HCT116 (cell line): ENCODE measurements around the gene ARHGAP12. TPM values are rescaled to one million over a fixed set of nuclear protein-coding genes. Genes with fewer than 3 reads are reported as not detected.

Experiments used
- ATAC-seq: fragments of 200-7000 bp; cut with Tn5 transposase; 2 replicates; pipeline ENCODE4 v1.9.1; 2020; ENCODE audit warnings: mild to moderate bottlenecking, moderate library complexity
- BruUV-seq: library from RNA; stranded (reverse); fragments of 400-500 nt; replicated peaks from 2 replicates; lab custom pipeline; 2021; lab: Mats Ljungman, UMichigan
- CTCF ChIA-PET: fragments of 300-600 bp; sonication (Branson Sonifier 250); formaldehyde crosslinking; loops from one replicate; lab custom pipeline; 2021; ENCODE audit warnings: antibody characterized with exemption; lab: Charles Lee
- POLR2A ChIA-PET: fragments of 300-600, 350-600 bp; sonication (Branson Sonifier 250); formaldehyde crosslinking; loops from one replicate; lab custom pipeline; 2021; ENCODE audit warnings: antibody characterized with exemption; lab: Charles Lee
- RAD21 ChIA-PET, 2 experiments: fragments of 300-600 bp; sonication (Branson Sonifier 250); formaldehyde crosslinking; loops; one replicate each; lab custom pipeline; 2023; ENCODE audit warnings: low total read pairs in 2 of 2; ENCODE audit not compliant: uncharacterized antibody in 2 of 2, unreplicated experiment in 2 of 2, low non-redundant PET in 1 of 2; lab: Charles Lee
- DNase-seq: peaks from one replicate; pipeline ENCODE4 v3.0.0-alpha.2; 2010; ENCODE audit warnings: low read depth, low spot score
- H2AFZ ChIP-seq: fragments of 200-600 bp; shearing (Covaris generic), sonication (generic); 2 replicates; pipeline ENCODE4 v1.6.1; 2017; ENCODE audit warnings: low read depth, mixed run types, mixed read lengths, antibody characterized with exemption, low read length; ENCODE audit not compliant: poor library complexity, severe bottlenecking
- H3K27ac ChIP-seq: 2 replicates; pipeline ENCODE4 v1.5.1; 2012; ENCODE audit warnings: low read depth, low read length
- H3K27me3 ChIP-seq: fragments of 200-600 bp; sonication (generic); 2 replicates; pipeline ENCODE4 v1.6.1; 2016; ENCODE audit warnings: mixed run types, low read length, mixed read lengths; ENCODE audit not compliant: insufficient read depth
- H3K36me3 ChIP-seq, 2 experiments: fragments of 200-500 bp in 1 of 2; fragments of 200-600 bp in 1 of 2; sonication (Bioruptor generic) in 1 of 2; sonication (generic) in 1 of 2; 2 replicates each; pipeline versions ENCODE4 v1.5.1 to v1.6.1; 2014 to 2016; ENCODE audit warnings: low read length in 2 of 2, inconsistent platforms in 1 of 2, mixed read lengths in 1 of 2, mixed run types in 1 of 2; ENCODE audit not compliant: insufficient read depth in 2 of 2, control insufficient read depth in 1 of 2
- H3K4me1 ChIP-seq, 2 experiments: fragments of 200-600 bp in 1 of 2; sonication (generic) in 1 of 2; 2 replicates each; pipeline versions ENCODE4 v1.5.1 to v1.6.1; 2012 to 2017; ENCODE audit warnings: low read length in 2 of 2, inconsistent platforms in 1 of 2, mild to moderate bottlenecking in 1 of 2, mixed read lengths in 1 of 2, mixed run types in 1 of 2, moderate library complexity in 1 of 2; ENCODE audit not compliant: insufficient read depth in 2 of 2, control insufficient read depth in 1 of 2
- H3K4me2 ChIP-seq: fragments of 200-600 bp; sonication (generic); 2 replicates; pipeline ENCODE4 v1.6.1; 2017; ENCODE audit warnings: mixed run types, low read length, mixed read lengths
- H3K4me3 ChIP-seq, 2 experiments: fragments of 200-600 bp in 1 of 2; sonication (generic) in 1 of 2; replicated peaks in 1 of 2; 2 replicates each; pipeline ENCODE4 v1.5.1; 2011 to 2016; ENCODE audit warnings: low read length in 2 of 2, control low read depth in 1 of 2, low read depth in 1 of 2, mild to moderate bottlenecking in 1 of 2, mixed read lengths in 1 of 2, mixed run types in 1 of 2
- H3K79me2 ChIP-seq: fragments of 200-600 bp; sonication (generic); 2 replicates; pipeline ENCODE4 v1.6.1; 2017; ENCODE audit warnings: mild to moderate bottlenecking, mixed run types, low read length, moderate library complexity, mixed read lengths; ENCODE audit not compliant: insufficient read depth
- H3K9ac ChIP-seq: fragments of 200-600 bp; sonication (generic); 2 replicates; pipeline ENCODE4 v1.6.1; 2016; ENCODE audit warnings: low read length, mixed read lengths
- H3K9me2 ChIP-seq: fragments of 200-600 bp; sonication (generic), shearing (Covaris generic); 2 replicates; pipeline ENCODE4 v1.6.1; 2017; ENCODE audit warnings: mixed run types, mild to moderate bottlenecking, moderate library complexity; ENCODE audit not compliant: insufficient read depth
- H3K9me3 ChIP-seq, 2 experiments: fragments of 200-500 bp in 1 of 2; fragments of 200-600 bp in 1 of 2; sonication (Bioruptor generic) in 1 of 2; sonication (generic) in 1 of 2; 2 replicates each; pipeline ENCODE4 v1.6.1; 2014 to 2017; ENCODE audit warnings: low read length in 2 of 2, mixed read lengths in 2 of 2, inconsistent platforms in 1 of 2, low read depth in 1 of 2, mild to moderate bottlenecking in 1 of 2, mixed run types in 1 of 2, moderate library complexity in 1 of 2; ENCODE audit not compliant: control insufficient read depth in 1 of 2, insufficient read depth in 1 of 2
- H4K20me1 ChIP-seq: fragments of 200-600 bp; sonication (generic), shearing (Covaris generic); 2 replicates; pipeline ENCODE4 v1.6.1; 2017; ENCODE audit warnings: mixed run types, mild to moderate bottlenecking, moderate library complexity; ENCODE audit not compliant: insufficient read depth
- CBX3 ChIP-seq: IDR thresholded peaks from 2 replicates; pipeline ENCODE4 v1.6.1; 2012; ENCODE audit warnings: low read depth
- CEBPB ChIP-seq: IDR thresholded peaks from 2 replicates; pipeline ENCODE4 v1.6.1; 2012; ENCODE audit warnings: low read depth
- EGR1 ChIP-seq: IDR thresholded peaks from 2 replicates; pipeline ENCODE4 v1.6.1; 2012; ENCODE audit warnings: low read depth
- ELF1 ChIP-seq: IDR thresholded peaks from 2 replicates; pipeline ENCODE4 v1.6.1; 2012; ENCODE audit warnings: low read depth, borderline replicate concordance
- EZH2 ChIP-seq: fragments of 200-600 bp; sonication (generic); IDR thresholded peaks from 2 replicates; pipeline ENCODE4 v1.6.1; 2017; ENCODE audit warnings: antibody characterized with exemption, mixed run types
- EZH2phosphoT487 ChIP-seq: fragments of 200-600 bp; IDR thresholded peaks from 2 replicates; pipeline ENCODE4 v1.6.1; 2018; ENCODE audit warnings: antibody characterized with exemption, borderline replicate concordance
- FOSL1 ChIP-seq: IDR thresholded peaks from 2 replicates; pipeline ENCODE4 v1.6.1; 2012; ENCODE audit warnings: low read depth
- JUND ChIP-seq: IDR thresholded peaks from 2 replicates; pipeline ENCODE4 v1.6.1; 2012
- POLR2AphosphoS5 ChIP-seq: IDR thresholded peaks from 2 replicates; pipeline ENCODE4 v1.6.1; 2011; ENCODE audit warnings: mild to moderate bottlenecking, low read depth, low read length, moderate library complexity
- RAD21 ChIP-seq: IDR thresholded peaks from 2 replicates; pipeline ENCODE4 v1.6.1; 2012; ENCODE audit warnings: low read depth, mild to moderate bottlenecking
- SIN3A ChIP-seq: IDR thresholded peaks from 2 replicates; pipeline ENCODE4 v1.6.1; 2012; ENCODE audit warnings: low read depth
- SP1 ChIP-seq: IDR thresholded peaks from 2 replicates; pipeline ENCODE4 v1.6.1; 2012; ENCODE audit warnings: low read depth
- ZFX ChIP-seq: fragments of 450-650 bp; IDR thresholded peaks from 2 replicates; pipeline ENCODE4 v1.6.1; 2017
- intact Hi-C: fragments of 100-400 bp; cut with micrococcal nuclease; formaldehyde crosslinking; loops from 2 replicates; pipeline ENCODE4 v1.10.0; 2022
- total RNA-seq: library from RNA; stranded (reverse); gene quantifications from one replicate; pipeline ENCODE4 v1.2.1, GENCODE V29; 2021; ENCODE audit not compliant: unreplicated experiment
- TF ChIP-seq, protein P1 (sequence below): IDR thresholded peaks from 2 replicates; pipeline ENCODE4 v1.6.1; 2012
- TF ChIP-seq, protein P2 (sequence below): IDR thresholded peaks from 2 replicates; pipeline ENCODE4 v1.6.1; 2011; ENCODE audit warnings: mild to moderate bottlenecking, low read length, moderate library complexity; ENCODE audit not compliant: insufficient replicate concordance; ENCODE audit errors: extremely low read depth

The ARHGAP12 gene
- total RNA-seq, 1 experiment from 2014 or later: 80.3 TPM

DNA sequence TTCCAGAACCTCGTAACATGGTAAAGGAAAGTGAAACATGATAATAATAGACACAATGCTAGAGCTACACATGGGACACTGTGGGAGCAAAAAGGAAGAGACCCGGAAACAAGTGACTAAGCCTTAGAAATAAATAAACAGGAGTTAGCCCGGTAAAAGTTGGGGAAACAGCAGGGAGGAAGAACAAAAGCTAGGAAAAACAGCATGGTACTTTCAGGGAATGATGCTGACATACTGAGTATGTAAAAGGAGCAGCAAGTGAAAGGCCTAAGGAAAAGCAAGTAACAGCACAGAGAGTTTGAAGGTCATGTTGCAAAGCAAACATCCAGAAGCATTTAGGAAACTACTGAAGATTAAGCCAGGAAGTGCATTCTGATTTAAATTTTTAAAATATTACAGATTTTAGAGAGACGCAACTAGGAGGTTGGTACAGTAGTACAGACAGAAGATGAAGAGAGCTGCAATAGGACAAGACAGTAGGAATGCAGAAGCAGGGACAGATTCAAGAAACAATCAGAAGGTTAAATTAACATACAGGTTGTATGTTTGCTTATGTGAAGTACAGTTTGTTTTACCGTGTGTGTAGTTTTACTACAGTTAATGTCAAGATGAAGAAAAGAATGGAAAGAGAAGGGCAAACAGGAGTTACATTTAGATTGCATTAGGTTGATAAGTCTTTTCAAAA lies 63.7 kb downstream of the ARHGAP12 start:
- H3K4me1 ChIP-seq: peaks cover 65 to 83% of the 10 kb centered on the region in 2 experiments
- ATAC-seq (peak; percentile 15; the same call in 1 of the 2 replicates), DNase-seq (no peak)
- no peak for TF ChIP-seq EZH2phosphoT487
- TF ChIP-seq CEBPB: no peak
- 0 out of 2 replicates have a peak, but pooled peaks have one; percentile 6 for TF ChIP-seq ELF1
- peak; percentile 24; the same call in 1 of the 2 replicates for TF ChIP-seq FOSL1
- TF ChIP-seq SP1: peak; percentile 37; the same call in 1 of the 2 replicates
- peak; percentile 33; the same call in 1 of the 2 replicates for TF ChIP-seq SIN3A
- peak; percentile 19; the same call in 1 of the 2 replicates for TF ChIP-seq JUND
- no peak for TF ChIP-seq POLR2AphosphoS5
- H2AFZ ChIP-seq: no peak overlapping the region
- no peaks in the 10 kb centered on the region for H3K9me2 ChIP-seq
- POLR2A ChIA-PET: interaction anchor here (1.4 kb wide), 1 partner anchor 71 kb away, joined by 4 read pairs; no protein-coding TSS in a partner anchor
- H3K9ac ChIP-seq: peak overlapping the region; percentile 22
- peak overlapping the region; percentile 63 for H3K27ac ChIP-seq
- no peaks in the 10 kb centered on the region for H3K27me3 ChIP-seq
- no TSS peak for BruUV-seq
- CTCF ChIA-PET: no interaction called here
- H3K9me3 ChIP-seq: no peaks in the 10 kb centered on the region
- H3K79me2 ChIP-seq: peaks cover 100% of the 10 kb centered on the region
- intact Hi-C loops: loop anchor here (5.0 to 10.0 kb wide), 2 partner anchors 62 to 340 kb away; partner anchors contain the start of gene ARHGAP12
- H3K36me3 ChIP-seq: peaks cover 3 to 10% of the 10 kb centered on the region in 2 experiments; a peak in 3 of 4 replicates
- no peaks in the 10 kb centered on the region for H4K20me1 ChIP-seq
- peak overlapping the region in 1 of 2 experiments; percentile 37; a peak in 3 of 4 replicates for H3K4me3 ChIP-seq
- peak overlapping the region; percentile 65 for H3K4me2 ChIP-seq
- RAD21 ChIA-PET: interaction anchor here in 1 of 2 experiments (0.6 kb wide), 1 partner anchor 1146 kb away, joined by 5 read pairs; no protein-coding TSS in a partner anchor

DNA sequence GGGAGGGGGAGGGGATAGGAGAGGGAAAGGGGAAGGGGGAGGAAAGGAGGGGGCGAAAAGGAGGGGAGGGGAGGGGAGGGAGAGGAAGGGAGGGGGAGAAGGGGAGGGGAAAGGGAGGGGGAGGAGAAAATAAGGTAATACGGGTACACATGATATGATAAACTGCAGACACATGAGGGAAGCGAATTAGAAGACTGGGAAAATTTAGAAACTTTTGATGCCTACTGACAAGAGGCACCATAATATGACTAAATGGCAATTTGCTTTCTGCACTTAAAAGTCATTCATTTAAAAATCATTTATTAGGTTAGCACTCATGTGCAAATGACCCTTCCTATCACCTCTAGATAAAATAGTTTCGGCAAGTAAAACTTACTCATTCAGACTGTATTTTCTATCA lies 73.6 kb downstream of the ARHGAP12 start:
- H3K9ac ChIP-seq: no peak overlapping the region
- no peak overlapping the region for H3K4me3 ChIP-seq
- TF ChIP-seq EZH2 (no peak), JUND (no peak), RAD21 (no peak), SP1 (no peak), CBX3 (no peak), SIN3A (no peak), EGR1 (no peak), ZFX (no peak), EZH2phosphoT487 (no peak), CEBPB (no peak)
- TF ChIP-seq, protein P1, sequence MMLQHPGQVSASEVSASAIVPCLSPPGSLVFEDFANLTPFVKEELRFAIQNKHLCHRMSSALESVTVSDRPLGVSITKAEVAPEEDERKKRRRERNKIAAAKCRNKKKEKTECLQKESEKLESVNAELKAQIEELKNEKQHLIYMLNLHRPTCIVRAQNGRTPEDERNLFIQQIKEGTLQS: no peak
- TF ChIP-seq, protein P2, sequence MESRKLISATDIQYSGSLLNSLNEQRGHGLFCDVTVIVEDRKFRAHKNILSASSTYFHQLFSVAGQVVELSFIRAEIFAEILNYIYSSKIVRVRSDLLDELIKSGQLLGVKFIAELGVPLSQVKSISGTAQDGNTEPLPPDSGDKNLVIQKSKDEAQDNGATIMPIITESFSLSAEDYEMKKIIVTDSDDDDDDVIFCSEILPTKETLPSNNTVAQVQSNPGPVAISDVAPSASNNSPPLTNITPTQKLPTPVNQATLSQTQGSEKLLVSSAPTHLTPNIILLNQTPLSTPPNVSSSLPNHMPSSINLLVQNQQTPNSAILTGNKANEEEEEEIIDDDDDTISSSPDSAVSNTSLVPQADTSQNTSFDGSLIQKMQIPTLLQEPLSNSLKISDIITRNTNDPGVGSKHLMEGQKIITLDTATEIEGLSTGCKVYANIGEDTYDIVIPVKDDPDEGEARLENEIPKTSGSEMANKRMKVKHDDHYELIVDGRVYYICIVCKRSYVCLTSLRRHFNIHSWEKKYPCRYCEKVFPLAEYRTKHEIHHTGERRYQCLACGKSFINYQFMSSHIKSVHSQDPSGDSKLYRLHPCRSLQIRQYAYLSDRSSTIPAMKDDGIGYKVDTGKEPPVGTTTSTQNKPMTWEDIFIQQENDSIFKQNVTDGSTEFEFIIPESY: no peak
- RAD21 ChIA-PET: no interaction called here
- POLR2A ChIA-PET: no interaction called here
- no peak overlapping the region for H3K27ac ChIP-seq
- H3K36me3 ChIP-seq: peaks cover 7 to 11% of the 10 kb centered on the region in 2 experiments; a peak in 3 of 4 replicates
- CTCF ChIA-PET: no interaction called here
- BruUV-seq: no TSS peak
- H3K4me2 ChIP-seq: no peak overlapping the region
- H2AFZ ChIP-seq: no peak overlapping the region
- peaks cover 97% of the 10 kb centered on the region for H3K79me2 ChIP-seq
- no peaks in the 10 kb centered on the region for H3K27me3 ChIP-seq
- no peaks in the 10 kb centered on the region for H3K4me1 ChIP-seq
- no peak for ATAC-seq
- H3K9me2 ChIP-seq: no peaks in the 10 kb centered on the region
- intact Hi-C loops: no loop called here
- H4K20me1 ChIP-seq: no peaks in the 10 kb centered on the region
- no peaks in the 10 kb centered on the region for H3K9me3 ChIP-seq
- DNase-seq: no peak
